ENCODE results near the gene LITAF.
"Not testable (repeated sequence)": the region's sequence is repeated elsewhere in the genome, so short reads cannot be mapped to it uniquely, and the experiment has no call there.

LITAF gene

DNA sequence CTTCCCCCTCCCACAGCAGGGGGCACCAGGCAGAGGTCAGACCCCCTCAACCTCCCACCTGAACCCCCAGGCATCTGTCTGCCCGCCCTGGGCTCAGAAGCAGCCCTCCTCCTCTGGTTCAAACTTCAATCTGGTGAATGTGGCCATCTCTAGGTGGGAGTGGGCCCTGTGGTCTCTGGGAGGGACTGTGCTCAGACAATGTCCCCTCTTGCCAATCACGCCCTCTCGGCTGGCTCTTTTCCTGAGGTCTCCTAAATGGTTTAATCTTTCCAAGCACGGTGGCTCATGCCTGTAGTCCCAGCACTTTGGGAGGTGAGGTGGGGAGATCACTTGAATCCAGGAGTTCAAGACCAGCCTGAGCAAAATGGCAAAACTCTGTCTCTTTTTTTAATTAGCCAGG is 15.2 kb downstream of the LITAF start:
- DNase-seq, result no peak

- no peak for DNase-seq
Measured at GRCh38 chr16:11570806-11571205, 15.9 kb downstream of the LITAF start.

GRCh38 chr16:11570258-11570657 is 16.5 kb downstream of the LITAF start:
- DNase-seq, result no peak

- DNase-seq, result no peak
Measured at GRCh38 chr16:11566398-11566797, 20.3 kb downstream of the LITAF start.

- DNase-seq, result no peak
Measured at GRCh38 chr16:11565665-11566064, 21.1 kb downstream of the LITAF start.

GRCh38 chr16:11564046-11564926 is 22.4 kb downstream of the LITAF start:
- DNase-seq, result no peak

GRCh38 chr16:11563493-11564040 is 23.2 kb downstream of the LITAF start:
- DNase-seq, result no peak

DNA sequence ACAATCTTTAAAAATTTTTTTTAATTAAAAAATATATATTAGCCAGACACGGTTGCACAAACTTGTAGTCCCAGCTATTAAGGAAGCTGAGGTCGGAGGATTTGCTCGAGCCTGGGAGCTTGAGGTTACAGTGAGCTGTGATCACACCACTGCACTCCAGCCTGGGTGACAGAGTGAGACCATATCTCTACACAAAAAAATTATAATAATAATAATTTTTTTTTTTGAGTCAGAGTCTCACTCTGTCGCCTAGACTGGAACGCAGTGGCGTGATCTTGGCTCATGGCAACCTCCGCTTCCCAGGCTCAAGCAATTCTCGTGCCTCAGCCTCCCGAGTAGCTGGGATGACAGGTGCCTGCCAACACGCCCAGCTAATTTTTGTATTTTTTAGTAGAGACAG is 23.8 kb downstream of the LITAF start:
- no peak for DNase-seq

GRCh38 chr16:11562411-11562810 is 24.3 kb downstream of the LITAF start:
- DNase-seq, result no peak

DNA sequence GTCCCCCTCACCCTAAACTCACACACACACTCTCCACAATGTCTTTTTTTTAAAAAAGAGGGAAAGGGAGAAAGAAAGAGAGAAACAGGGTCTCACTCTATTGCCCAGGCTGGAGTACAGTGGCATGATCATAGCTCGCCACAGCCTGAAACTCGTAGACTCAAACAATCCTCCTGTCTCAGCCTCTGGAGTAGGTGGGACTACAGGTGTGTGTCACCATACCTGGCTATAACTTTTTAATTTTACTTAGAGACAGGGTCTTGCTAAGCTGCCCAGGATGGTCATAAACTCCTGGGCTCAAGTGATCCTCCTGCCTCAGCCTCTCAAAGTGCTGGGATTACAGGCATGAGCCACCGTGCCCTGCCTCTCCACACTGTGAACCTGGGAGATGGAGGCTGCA is 24.9 kb downstream of the LITAF start:
- DNase-seq, result no peak

- no peak for DNase-seq
Measured at GRCh38 chr16:11561454-11561805, 25.3 kb downstream of the LITAF start.

GRCh38 chr16:11560701-11561453 is 25.8 kb downstream of the LITAF start:
- no peak for DNase-seq

DNA sequence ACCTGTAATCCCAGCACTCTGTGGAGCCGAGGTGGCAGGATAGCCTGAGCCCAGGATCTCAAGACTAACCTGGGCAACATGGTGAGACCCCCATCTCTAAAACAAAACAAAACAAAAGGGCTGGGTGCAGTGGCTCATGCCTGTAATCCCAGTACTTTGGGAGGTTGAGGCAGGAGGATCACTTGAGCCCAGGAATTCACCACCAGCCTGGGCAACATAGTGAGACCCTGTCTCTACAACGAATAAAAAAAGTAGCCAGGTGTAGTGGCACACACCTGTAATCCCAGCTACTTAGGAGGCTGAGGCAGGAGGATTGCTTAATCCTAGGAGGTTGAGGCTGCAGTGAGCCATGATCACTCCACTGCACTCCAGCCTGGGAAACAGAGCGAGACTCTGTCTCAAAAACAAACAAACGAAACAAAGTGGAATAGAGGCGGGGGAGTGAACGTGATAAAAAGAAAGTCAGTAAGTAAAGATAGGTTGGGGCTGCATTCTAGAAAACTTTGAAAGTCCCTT is 28.4 kb downstream of the LITAF start:
- not testable (repeated sequence) for DNase-seq

DNA sequence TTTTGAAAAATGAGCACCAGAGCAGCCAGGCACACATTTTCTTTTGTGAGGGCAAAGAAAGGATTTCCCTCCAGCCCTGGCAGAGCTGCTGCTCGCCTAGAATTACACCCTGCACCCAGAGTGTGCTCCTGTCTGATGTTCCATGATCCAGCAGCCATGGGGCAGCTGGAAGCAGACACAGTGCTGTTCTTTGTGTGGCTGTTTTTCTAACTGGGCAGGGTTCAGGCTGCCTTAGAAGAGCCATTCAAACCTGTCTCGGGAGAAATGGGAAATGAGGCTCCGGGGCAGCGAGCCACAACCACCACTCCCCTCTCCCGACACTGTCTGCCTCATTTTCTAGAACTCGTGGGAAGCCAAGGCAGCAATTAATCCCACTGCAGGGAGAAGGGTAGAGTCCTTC is 28.9 kb downstream of the LITAF start:
- no peak for DNase-seq

GRCh38 chr16:11556945-11557720 is 29.6 kb downstream of the LITAF start:
- DNase-seq, result no peak

DNA sequence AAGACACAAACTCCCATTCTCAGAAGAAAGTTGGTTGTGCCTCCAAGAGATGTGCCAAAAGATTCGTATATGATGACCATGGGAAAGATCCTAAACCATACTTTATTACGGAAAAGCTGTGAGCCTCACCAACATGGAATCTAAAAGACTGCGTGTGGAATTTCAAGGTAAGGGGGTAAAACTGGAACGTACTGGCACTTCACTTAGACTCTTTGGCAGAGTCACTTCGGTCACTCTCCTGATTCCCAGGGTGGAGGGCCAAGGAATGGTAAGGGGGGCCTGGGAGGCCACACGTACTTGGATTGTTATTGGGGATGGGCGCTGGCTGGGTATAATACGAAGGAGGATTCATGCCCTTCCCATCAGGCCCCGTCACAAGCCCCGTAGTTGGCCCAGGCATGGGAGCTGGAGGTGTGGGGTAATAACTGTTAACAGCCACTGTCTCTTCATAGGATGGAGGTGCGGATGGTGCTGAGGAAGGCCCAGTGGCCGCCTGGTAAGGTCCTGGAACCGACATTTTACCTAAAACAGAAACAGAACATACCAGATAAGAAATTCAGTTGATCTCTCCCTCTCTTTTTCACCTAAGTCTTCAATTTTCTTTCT is 30.4 kb downstream of the LITAF start:
- no peak for DNase-seq

DNA sequence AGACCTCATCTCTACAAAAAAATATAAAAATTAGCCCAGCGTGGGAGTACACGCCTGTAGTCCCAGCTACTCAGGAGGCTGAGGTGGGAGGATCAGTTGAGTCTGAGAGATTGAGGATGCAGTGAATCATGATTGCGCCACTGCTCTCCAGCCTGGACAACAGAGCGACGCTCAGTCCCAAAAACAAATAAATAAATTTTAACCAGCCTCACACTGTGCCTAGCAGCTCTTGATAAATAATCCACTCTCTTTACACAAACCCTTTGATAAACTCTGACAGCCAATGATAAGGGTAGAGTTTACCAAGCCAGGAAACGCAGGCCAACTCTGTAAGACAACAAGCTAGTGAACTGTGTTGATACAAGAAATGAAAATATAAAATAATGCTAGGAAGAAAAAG is 32.7 kb downstream of the LITAF start:
- no peak for DNase-seq

DNA sequence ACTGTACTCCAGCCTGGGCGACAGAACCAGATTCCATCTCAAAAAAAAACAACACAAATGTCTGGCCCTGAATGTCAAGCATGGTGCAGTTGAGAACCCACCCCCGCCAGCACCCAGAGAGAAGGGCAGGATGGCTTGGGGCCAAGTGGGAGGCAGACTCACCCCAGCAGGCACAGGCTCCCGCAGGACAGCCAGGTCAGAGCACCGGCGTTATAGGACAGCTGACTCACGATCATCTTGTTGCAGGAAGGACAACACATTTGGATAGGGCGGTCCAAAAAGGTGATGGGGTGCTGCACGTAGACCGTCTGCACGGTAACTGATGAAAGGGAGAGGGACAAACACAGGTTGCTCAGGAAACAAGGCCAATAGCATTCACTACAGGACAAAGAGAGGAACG is 33.3 kb downstream of the LITAF start:
- no peak for DNase-seq

DNA sequence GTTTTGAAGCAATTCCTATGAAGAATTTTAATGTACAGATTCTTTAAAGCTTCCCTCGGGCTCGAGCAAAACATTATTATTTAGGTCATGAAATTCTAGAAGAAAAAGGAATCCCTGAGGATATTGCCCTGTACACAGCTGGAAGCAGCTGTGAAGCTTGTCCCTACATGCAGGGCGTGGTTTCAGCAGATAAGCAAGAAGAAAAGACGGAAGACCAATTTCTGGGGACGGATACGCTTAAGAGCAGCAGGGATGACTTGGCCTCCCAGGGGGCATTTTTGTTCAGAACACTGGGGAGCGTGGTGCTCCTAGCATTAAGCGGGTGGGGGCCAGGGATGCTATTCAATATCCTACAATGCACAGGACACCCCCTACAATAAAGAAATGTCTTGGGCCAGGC is 34.3 kb downstream of the LITAF start:
- DNase-seq, result no peak

GRCh38 chr16:11551842-11552241 is 34.9 kb downstream of the LITAF start:
- no peak for DNase-seq

DNA sequence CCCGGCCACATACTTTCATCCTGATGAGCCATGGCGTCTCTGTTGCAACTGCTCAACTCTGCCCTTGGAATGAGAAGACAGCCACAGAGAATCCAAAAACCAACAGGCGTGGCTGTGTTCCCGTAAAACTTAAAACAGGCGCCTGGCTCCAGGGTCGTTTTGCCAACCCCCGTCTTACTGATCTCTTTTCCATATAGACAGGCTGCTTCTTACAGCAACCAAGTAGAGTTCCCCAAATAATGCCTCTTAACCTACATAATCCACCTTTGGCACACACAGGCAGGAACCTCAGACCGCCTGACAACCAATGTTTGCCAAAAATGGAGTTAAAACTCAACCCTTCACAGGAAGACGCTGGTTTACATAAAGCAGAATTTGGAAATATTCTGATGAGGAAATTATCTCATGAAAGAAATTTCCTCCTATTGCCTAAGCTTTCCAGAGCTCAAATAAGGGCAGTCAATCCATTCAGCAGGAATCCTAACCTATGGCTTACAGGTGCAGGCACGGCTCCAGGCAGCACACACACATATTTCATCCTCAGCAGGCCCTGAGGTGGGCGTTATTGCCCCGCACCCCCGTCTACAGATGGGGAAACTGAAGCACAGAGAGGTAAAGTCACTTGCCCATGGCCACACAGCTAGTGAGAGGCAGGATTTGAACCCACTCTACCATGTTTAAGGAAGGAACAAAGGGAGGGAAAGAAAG is 35.8 kb downstream of the LITAF start:
- no peak for DNase-seq
